COLO829 (cell line): ENCODE results near the gene NUP58.
A peak's percentile ranks its signal among the peaks of the same experiment; 100 is the strongest.

Experiments used
- DNase-seq: peaks from one replicate; pipeline ENCODE4 v3.0.0; 2012; ENCODE audit warnings: low spot score

The NUP58 gene

GRCh38 chr13:25301347-25302113, at the start of gene NUP58:
Gene NUP58 (plus strand): TSS chr13:25301625. CDS start chr13:25301774, 149 bp downstream.
- peak; percentile 74 for DNase-seq

GRCh38 chr13:25252225-25252624, 49.2 kb upstream of the NUP58 start:
- DNase-seq, result no peak

GRCh38 chr13:25252752-25253151, 48.7 kb upstream of the NUP58 start:
- no peak for DNase-seq

GRCh38 chr13:25253702-25254101, 47.7 kb upstream of the NUP58 start:
- DNase-seq, result no peak

- no peak for DNase-seq
These were observed 39.2 kb upstream of the NUP58 start for GRCh38 chr13:25262261-25262660.

GRCh38 chr13:25266706-25267105, 34.7 kb upstream of the NUP58 start:
- no peak for DNase-seq

GRCh38 chr13:25267715-25268114, 33.7 kb upstream of the NUP58 start:
- DNase-seq, result no peak

GRCh38 chr13:25268561-25268960, 32.9 kb upstream of the NUP58 start:
- no peak for DNase-seq

GRCh38 chr13:25276748-25277147, 24.7 kb upstream of the NUP58 start:
- DNase-seq, result peak; percentile 28

GRCh38 chr13:25280396-25280795, 21.0 kb upstream of the NUP58 start:
- no peak for DNase-seq

- no peak for DNase-seq
These were observed 20.1 kb upstream of the NUP58 start for GRCh38 chr13:25281193-25281934.

- DNase-seq, result no peak
These were observed 19.5 kb upstream of the NUP58 start for GRCh38 chr13:25281935-25282332.

GRCh38 chr13:25286308-25286968, 15.0 kb upstream of the NUP58 start:
- DNase-seq, result peak; percentile 35

GRCh38 chr13:25286969-25287961, 14.2 kb upstream of the NUP58 start, which contains the start of gene MTMR6:
Gene MTMR6 (minus strand): TSS chr13:25287488. CDS start chr13:25287247, 241 bp downstream.
- DNase-seq, result peak; percentile 84

- DNase-seq, result no peak
These were observed 12.5 kb upstream of the NUP58 start for GRCh38 chr13:25288966-25289365.

- no peak for DNase-seq
These were observed 9.7 kb upstream of the NUP58 start for GRCh38 chr13:25291691-25292090.

- no peak for DNase-seq
These were observed 9.1 kb upstream of the NUP58 start for GRCh38 chr13:25292301-25292700.

- DNase-seq, result no peak
These were observed 6.2 kb upstream of the NUP58 start for GRCh38 chr13:25295228-25295627.

- no peak for DNase-seq
These were observed 5.7 kb upstream of the NUP58 start for GRCh38 chr13:25295701-25296100.

- DNase-seq, result no peak
These were observed 521 bp upstream of the NUP58 start for GRCh38 chr13:25300861-25301346.

GRCh38 chr13:25302121-25302520, 696 bp downstream of the NUP58 start:
- no peak for DNase-seq
